ENCODE results near the gene KLK12.

KLK12 gene

GRCh38 chr19:51043497-51043896 lies 8.7 kb upstream of the KLK12 start:
- no peak for ATAC-seq
- no peak for TF ChIP-seq CSDC2 (CRISPR knock-in tag; IDR thresholded peaks at IDR 0.05)

- TF ChIP-seq BACH2 (CRISPR knock-in tag; IDR thresholded peaks at IDR 0.05; ENCODE audit: borderline replicate concordance) (no peak), ZC3H10 (CRISPR knock-in tag; IDR thresholded peaks at IDR 0.05) (no peak), RARB (CRISPR knock-in tag; IDR thresholded peaks at IDR 0.05) (no peak), GLIS3 (CRISPR knock-in tag; IDR thresholded peaks at IDR 0.05) (no peak), ISL1 (CRISPR knock-in tag; IDR thresholded peaks at IDR 0.05) (no peak), TOX (CRISPR knock-in tag; IDR thresholded peaks at IDR 0.05; ENCODE audit: borderline replicate concordance) (no peak), CSDC2 (CRISPR knock-in tag; IDR thresholded peaks at IDR 0.05) (no peak)
- TF ChIP-seq, protein P1, sequence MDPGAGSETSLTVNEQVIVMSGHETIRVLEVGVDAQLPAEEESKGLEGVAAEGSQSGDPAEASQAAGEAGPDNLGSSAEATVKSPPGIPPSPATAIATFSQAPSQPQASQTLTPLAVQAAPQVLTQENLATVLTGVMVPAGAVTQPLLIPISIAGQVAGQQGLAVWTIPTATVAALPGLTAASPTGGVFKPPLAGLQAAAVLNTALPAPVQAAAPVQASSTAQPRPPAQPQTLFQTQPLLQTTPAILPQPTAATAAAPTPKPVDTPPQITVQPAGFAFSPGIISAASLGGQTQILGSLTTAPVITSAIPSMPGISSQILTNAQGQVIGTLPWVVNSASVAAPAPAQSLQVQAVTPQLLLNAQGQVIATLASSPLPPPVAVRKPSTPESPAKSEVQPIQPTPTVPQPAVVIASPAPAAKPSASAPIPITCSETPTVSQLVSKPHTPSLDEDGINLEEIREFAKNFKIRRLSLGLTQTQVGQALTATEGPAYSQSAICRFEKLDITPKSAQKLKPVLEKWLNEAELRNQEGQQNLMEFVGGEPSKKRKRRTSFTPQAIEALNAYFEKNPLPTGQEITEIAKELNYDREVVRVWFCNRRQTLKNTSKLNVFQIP (CRISPR knock-in tag; IDR thresholded peaks at IDR 0.05; ENCODE audit: borderline replicate concordance, low read depth): no peak
- TF ChIP-seq, protein P2, sequence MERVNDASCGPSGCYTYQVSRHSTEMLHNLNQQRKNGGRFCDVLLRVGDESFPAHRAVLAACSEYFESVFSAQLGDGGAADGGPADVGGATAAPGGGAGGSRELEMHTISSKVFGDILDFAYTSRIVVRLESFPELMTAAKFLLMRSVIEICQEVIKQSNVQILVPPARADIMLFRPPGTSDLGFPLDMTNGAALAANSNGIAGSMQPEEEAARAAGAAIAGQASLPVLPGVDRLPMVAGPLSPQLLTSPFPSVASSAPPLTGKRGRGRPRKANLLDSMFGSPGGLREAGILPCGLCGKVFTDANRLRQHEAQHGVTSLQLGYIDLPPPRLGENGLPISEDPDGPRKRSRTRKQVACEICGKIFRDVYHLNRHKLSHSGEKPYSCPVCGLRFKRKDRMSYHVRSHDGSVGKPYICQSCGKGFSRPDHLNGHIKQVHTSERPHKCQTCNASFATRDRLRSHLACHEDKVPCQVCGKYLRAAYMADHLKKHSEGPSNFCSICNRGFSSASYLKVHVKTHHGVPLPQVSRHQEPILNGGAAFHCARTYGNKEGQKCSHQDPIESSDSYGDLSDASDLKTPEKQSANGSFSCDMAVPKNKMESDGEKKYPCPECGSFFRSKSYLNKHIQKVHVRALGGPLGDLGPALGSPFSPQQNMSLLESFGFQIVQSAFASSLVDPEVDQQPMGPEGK (CRISPR knock-in tag; IDR thresholded peaks at IDR 0.05; ENCODE audit: borderline replicate concordance): no peak
- ATAC-seq: no peak
Observed at GRCh38 chr19:51040151-51040550, 5.3 kb upstream of the KLK12 start.

DNA sequence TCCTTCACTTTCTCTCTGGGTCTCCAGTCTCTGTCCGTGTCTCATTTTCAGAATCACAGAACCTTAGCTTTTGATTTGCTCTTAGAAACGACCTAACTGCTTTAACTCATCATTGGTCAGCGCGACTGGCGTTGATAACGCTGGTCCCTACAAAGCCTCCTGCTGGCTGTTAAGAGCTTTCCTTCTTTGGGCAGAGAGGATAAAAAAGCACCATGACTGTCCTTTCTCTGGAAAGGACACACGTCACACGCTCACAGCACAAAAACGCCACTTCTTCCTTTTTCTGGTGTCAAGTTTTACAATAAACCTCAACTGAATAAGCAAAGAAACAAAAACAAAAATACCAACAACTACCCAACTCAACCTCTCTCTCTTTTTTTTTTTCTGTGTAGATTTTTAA lies 1.7 kb upstream of the KLK12 start:
- TF ChIP-seq TOX (CRISPR knock-in tag; IDR thresholded peaks at IDR 0.05; ENCODE audit: borderline replicate concordance): no peak
- peak; percentile 67 for ATAC-seq

DNA sequence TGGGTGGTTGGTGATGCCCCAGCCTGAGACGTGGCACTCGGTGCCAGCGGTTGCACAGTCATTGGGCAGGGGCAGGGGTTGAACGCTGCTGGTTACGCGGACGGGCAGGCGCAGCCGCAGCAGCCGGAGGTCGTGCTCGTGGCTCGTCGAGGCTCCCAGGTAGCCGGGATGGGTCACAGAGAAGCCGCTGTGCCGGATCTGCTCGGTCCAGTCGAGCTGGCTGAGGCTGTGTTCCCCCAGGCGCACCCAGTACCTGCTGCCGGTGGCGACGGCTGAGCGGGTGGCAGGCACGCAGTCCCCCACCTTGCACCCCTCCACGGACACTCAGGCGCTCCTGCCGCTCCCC lies 2.9 kb downstream of the KLK12 start:
- TF ChIP-seq, protein P1 (CRISPR knock-in tag; IDR thresholded peaks at IDR 0.05; ENCODE audit: borderline replicate concordance, low read depth): no peak
- TF ChIP-seq BACH2 (CRISPR knock-in tag; IDR thresholded peaks at IDR 0.05; ENCODE audit: borderline replicate concordance) (no peak), ZNF565 (CRISPR knock-in tag; conservative IDR thresholded peaks at IDR 0.05; ENCODE audit: low read depth) (no peak), RARB (CRISPR knock-in tag; IDR thresholded peaks at IDR 0.05) (no peak), ZC3H10 (CRISPR knock-in tag; IDR thresholded peaks at IDR 0.05) (no peak), ZFP30 (CRISPR knock-in tag; IDR thresholded peaks at IDR 0.05) (no peak), CSDC2 (CRISPR knock-in tag; IDR thresholded peaks at IDR 0.05) (no peak), TOX (CRISPR knock-in tag; IDR thresholded peaks at IDR 0.05; ENCODE audit: borderline replicate concordance) (no peak), ARNTL (CRISPR knock-in tag; IDR thresholded peaks at IDR 0.05; ENCODE audit: borderline replicate concordance, low read depth) (no peak), ZNF70 (CRISPR knock-in tag; IDR thresholded peaks at IDR 0.05) (no peak), CREB5 (CRISPR knock-in tag; IDR thresholded peaks at IDR 0.05; ENCODE audit: low read depth) (no peak)
- TF ChIP-seq, protein P3, sequence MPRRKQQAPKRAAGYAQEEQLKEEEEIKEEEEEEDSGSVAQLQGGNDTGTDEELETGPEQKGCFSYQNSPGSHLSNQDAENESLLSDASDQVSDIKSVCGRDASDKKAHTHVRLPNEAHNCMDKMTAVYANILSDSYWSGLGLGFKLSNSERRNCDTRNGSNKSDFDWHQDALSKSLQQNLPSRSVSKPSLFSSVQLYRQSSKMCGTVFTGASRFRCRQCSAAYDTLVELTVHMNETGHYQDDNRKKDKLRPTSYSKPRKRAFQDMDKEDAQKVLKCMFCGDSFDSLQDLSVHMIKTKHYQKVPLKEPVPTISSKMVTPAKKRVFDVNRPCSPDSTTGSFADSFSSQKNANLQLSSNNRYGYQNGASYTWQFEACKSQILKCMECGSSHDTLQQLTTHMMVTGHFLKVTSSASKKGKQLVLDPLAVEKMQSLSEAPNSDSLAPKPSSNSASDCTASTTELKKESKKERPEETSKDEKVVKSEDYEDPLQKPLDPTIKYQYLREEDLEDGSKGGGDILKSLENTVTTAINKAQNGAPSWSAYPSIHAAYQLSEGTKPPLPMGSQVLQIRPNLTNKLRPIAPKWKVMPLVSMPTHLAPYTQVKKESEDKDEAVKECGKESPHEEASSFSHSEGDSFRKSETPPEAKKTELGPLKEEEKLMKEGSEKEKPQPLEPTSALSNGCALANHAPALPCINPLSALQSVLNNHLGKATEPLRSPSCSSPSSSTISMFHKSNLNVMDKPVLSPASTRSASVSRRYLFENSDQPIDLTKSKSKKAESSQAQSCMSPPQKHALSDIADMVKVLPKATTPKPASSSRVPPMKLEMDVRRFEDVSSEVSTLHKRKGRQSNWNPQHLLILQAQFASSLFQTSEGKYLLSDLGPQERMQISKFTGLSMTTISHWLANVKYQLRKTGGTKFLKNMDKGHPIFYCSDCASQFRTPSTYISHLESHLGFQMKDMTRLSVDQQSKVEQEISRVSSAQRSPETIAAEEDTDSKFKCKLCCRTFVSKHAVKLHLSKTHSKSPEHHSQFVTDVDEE (CRISPR knock-in tag; IDR thresholded peaks at IDR 0.05): no peak
- TF ChIP-seq, protein P2 (CRISPR knock-in tag; IDR thresholded peaks at IDR 0.05; ENCODE audit: borderline replicate concordance): no peak
- no peak for ATAC-seq
